ENCODE data around the gene PGGHG.
"Not testable (repeated sequence)": the region's sequence is repeated elsewhere in the genome, so short reads cannot be mapped to it uniquely, and the experiment has no call there.

Gene PGGHG

DNA sequence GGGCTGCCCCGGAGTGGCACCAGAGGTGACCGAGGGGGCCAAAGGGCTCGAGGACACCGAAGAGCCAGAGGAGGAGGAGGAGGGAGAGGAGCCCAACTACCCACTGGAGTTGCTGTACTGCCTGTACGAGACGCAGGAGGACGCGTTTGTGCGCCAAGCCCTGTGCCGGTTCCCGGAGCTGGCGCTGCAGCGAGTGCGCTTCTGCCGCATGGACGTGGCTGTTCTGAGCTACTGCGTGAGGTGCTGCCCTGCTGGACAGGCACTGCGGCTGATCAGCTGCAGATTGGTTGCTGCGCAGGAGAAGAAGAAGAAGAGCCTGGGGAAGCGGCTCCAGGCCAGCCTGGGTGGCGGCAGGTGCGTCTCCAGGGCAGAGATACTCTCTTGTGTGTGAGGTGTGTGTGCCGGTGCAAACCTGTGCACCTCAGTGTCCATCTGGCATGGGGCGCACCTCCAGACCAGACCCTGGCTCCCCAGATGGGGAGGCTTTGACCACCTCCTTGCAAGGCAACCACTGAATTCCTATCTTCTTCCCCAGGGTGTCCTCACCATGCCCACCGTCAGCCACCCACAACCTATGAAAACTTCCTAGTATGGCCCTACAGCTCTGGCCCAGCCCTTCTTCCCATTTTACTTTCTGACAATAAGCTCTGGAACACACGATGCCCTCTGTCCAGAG, 7.3 kb upstream of the PGGHG start:
- H3K27me3 ChIP-seq (ENCODE audit: control insufficient read depth, insufficient read depth, low read length): peaks cover 67% of the 10 kb centered on the region
- no peaks in the 10 kb centered on the region for H3K9me3 ChIP-seq (replicated peaks; ENCODE audit: low read length)
- H3K4me3 ChIP-seq (ENCODE audit: low read length): no peak overlapping the region
- H3K4me1 ChIP-seq (ENCODE audit: control insufficient read depth, insufficient read depth, low read length): no peaks in the 10 kb centered on the region
- no peak overlapping the region for H3K9ac ChIP-seq (ENCODE audit: low read depth, low read length)
- H3K4me2 ChIP-seq (ENCODE audit: low read length): no peak overlapping the region
- no peaks in the 10 kb centered on the region for H3K36me3 ChIP-seq (ENCODE audit: insufficient read depth, low read length)

DNA sequence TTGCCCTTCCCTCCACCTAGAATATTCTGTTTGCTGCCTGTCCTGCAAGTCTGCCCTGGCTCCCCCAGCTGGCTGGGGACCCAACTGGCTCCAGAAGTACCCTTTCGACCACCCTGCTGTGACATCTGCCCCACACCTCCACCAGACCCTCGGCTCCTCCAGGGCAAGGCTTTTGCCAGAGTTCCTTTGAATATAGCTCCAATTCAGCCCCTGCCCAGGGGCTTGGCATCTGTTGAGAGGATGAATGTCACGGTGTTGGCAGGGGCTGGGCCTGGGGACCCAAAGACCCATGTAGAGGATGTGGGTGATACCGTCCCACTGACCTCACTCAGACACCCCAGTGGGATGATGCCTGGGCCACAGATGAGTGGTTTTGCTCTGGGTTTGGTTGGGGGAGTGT, 6.8 kb upstream of the PGGHG start:
- H3K4me3 ChIP-seq (ENCODE audit: low read length): no peak overlapping the region
- H3K36me3 ChIP-seq (ENCODE audit: insufficient read depth, low read length): no peaks in the 10 kb centered on the region
- H3K4me1 ChIP-seq (ENCODE audit: control insufficient read depth, insufficient read depth, low read length): no peaks in the 10 kb centered on the region
- no peak overlapping the region for H3K9ac ChIP-seq (ENCODE audit: low read depth, low read length)
- peaks cover 65% of the 10 kb centered on the region for H3K27me3 ChIP-seq (ENCODE audit: control insufficient read depth, insufficient read depth, low read length)
- no peak overlapping the region for H3K4me2 ChIP-seq (ENCODE audit: low read length)
- no peaks in the 10 kb centered on the region for H3K9me3 ChIP-seq (replicated peaks; ENCODE audit: low read length)

- H3K36me3 ChIP-seq (ENCODE audit: insufficient read depth, low read length): no peaks in the 10 kb centered on the region
- no peak overlapping the region for H3K9ac ChIP-seq (ENCODE audit: low read depth, low read length)
- no peaks in the 10 kb centered on the region for H3K4me1 ChIP-seq (ENCODE audit: control insufficient read depth, insufficient read depth, low read length)
- H3K9me3 ChIP-seq (replicated peaks; ENCODE audit: low read length): no peaks in the 10 kb centered on the region
- no peak overlapping the region for H3K4me3 ChIP-seq (ENCODE audit: low read length)
- no peak overlapping the region for H3K4me2 ChIP-seq (ENCODE audit: low read length)
- peaks cover 67% of the 10 kb centered on the region for H3K27me3 ChIP-seq (ENCODE audit: control insufficient read depth, insufficient read depth, low read length)
Observed at GRCh38 chr11:282630-283360, 6.1 kb upstream of the PGGHG start.

DNA sequence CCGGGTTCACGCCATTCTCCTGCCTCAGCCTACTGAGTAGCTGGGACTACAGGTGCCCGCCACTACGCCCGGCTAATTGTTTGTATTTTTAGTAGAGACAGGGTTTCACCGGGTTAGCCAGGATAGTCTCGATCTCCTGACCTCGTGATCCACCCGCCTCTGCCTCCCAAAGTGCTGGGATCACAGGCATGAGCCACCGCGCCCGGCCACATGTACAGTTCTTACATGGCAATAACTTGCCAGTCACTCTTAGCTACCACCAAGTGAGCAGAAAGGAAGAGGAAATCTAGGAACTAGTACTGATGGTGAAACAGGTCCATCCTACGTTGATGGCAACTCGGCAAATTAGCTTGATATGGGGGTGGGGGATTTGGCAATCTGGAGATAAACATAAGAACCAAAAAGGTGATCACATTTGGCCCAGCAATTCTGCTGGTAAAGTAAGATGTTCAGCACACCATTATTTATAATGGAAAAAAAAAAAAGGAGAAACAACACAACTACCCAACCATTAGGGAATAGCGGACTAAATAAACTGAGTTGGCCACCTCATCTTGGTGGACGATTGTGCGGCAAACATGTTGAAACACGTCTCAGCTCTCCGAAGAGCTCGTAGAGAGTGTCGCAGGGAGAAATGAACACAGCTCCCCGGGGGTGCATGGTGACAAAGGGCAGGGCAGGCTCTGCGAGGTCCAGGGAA, 5.4 kb upstream of the PGGHG start:
- Histone ChIP-seq H3K4me3 (ENCODE audit: low read length) (no peak overlapping the region), H3K9ac (ENCODE audit: low read depth, low read length) (no peak overlapping the region), H3K4me1 (ENCODE audit: control insufficient read depth, insufficient read depth, low read length) (peaks cover 6% of the 10 kb centered on the region), H3K27me3 (ENCODE audit: control insufficient read depth, insufficient read depth, low read length) (peaks cover 67% of the 10 kb centered on the region), H3K9me3 (replicated peaks; ENCODE audit: low read length) (no peaks in the 10 kb centered on the region), H3K4me2 (ENCODE audit: low read length) (no peak overlapping the region), H3K36me3 (ENCODE audit: insufficient read depth, low read length) (no peaks in the 10 kb centered on the region)

GRCh38 chr11:284105-285020, 4.6 kb upstream of the PGGHG start:
- Histone ChIP-seq H3K36me3 (ENCODE audit: insufficient read depth, low read length) (no peaks in the 10 kb centered on the region), H3K9ac (ENCODE audit: low read depth, low read length) (no peak overlapping the region), H3K4me3 (ENCODE audit: low read length) (no peak overlapping the region), H3K27me3 (ENCODE audit: control insufficient read depth, insufficient read depth, low read length) (peaks cover 61% of the 10 kb centered on the region), H3K4me2 (ENCODE audit: low read length) (no peak overlapping the region), H3K4me1 (ENCODE audit: control insufficient read depth, insufficient read depth, low read length) (peaks cover 6% of the 10 kb centered on the region), H3K9me3 (replicated peaks; ENCODE audit: low read length) (no peaks in the 10 kb centered on the region)

DNA sequence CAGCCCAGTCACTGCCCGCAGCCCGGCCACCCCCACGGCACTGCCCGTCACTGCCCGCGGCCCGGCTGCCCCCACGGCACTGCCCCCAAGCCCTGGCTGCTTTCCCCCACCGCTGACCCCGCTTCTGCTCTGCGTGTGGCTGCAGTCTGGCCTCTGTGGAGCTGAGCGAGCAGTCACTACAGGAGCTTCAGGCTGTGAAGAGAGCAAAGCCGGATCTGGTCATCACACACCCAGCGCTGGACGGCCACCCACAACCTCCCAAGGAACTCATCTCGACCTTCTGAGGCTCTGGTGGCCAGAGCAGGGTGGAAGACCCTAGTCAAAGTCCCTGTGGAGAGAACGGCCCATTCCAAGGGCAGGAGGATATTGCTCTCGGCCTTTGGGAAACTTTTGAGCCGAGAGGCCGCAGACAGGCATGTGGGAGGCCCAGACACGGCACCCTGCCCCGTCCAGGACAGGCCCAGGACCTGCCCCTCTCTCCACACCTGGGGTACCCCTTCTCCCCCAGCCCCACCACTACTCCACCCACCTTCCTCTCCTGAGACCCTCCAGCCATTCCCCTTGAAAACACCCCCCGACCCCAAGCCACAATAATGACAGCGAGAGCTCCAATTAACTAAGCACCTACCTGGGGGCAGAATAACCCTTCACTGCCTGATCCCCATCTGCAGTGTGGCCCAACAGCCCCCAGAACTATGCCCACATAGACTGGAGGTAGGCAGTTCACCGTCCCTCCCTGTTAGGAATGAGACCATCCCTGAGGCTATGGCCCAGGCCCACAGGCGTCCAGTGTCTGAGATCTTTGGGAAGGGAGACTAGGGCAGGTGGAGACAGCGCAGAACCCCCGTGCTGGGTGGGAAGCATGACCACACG, 3.7 kb upstream of the PGGHG start:
- Histone ChIP-seq H3K4me3 (ENCODE audit: low read length) (no peak overlapping the region), H3K9me3 (replicated peaks; ENCODE audit: low read length) (no peaks in the 10 kb centered on the region), H3K27me3 (ENCODE audit: control insufficient read depth, insufficient read depth, low read length) (peaks cover 52% of the 10 kb centered on the region), H3K4me1 (ENCODE audit: control insufficient read depth, insufficient read depth, low read length) (peaks cover 6% of the 10 kb centered on the region), H3K4me2 (ENCODE audit: low read length) (no peak overlapping the region), H3K36me3 (ENCODE audit: insufficient read depth, low read length) (no peaks in the 10 kb centered on the region), H3K9ac (ENCODE audit: low read depth, low read length) (no peak overlapping the region)

DNA sequence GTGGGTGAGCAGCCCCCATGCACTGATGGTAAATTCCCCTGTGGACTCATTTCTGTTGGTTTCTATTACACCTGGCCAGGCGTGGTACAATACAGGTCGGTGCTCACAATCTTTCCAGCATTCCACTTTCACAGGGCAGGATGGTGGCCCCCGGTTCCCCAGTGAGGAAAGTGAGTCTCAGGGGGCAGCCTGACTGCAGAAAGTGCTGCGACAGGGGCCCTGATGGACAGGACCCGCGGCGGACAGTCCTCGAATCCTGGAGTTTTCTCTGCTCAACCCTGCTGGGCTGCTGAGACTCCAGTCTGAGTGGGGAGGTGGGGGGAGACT, 3.1 kb upstream of the PGGHG start:
- H3K9me3 ChIP-seq (replicated peaks; ENCODE audit: low read length): no peaks in the 10 kb centered on the region
- peaks cover 6% of the 10 kb centered on the region for H3K4me1 ChIP-seq (ENCODE audit: control insufficient read depth, insufficient read depth, low read length)
- H3K36me3 ChIP-seq (ENCODE audit: insufficient read depth, low read length): no peaks in the 10 kb centered on the region
- no peak overlapping the region for H3K4me2 ChIP-seq (ENCODE audit: low read length)
- H3K27me3 ChIP-seq (ENCODE audit: control insufficient read depth, insufficient read depth, low read length): peaks cover 46% of the 10 kb centered on the region
- H3K9ac ChIP-seq (ENCODE audit: low read depth, low read length): no peak overlapping the region
- no peak overlapping the region for H3K4me3 ChIP-seq (ENCODE audit: low read length)

GRCh38 chr11:286977-287820, 1.7 kb upstream of the PGGHG start:
- H3K36me3 ChIP-seq (ENCODE audit: insufficient read depth, low read length); H3K4me1 ChIP-seq (ENCODE audit: control insufficient read depth, insufficient read depth, low read length); H3K9me3 ChIP-seq (replicated peaks; ENCODE audit: low read length); H3K9ac ChIP-seq (ENCODE audit: low read depth, low read length); H3K4me3 ChIP-seq (ENCODE audit: low read length); H3K4me2 ChIP-seq (ENCODE audit: low read length): not testable (repeated sequence)
- H3K27me3 ChIP-seq (ENCODE audit: control insufficient read depth, insufficient read depth, low read length): peaks cover 33% of the 10 kb centered on the region

GRCh38 chr11:287821-288477, 977 bp upstream of the PGGHG start:
- Histone ChIP-seq H3K9ac (ENCODE audit: low read depth, low read length) (peak overlapping the region; percentile 25), H3K36me3 (ENCODE audit: insufficient read depth, low read length) (no peaks in the 10 kb centered on the region), H3K4me3 (ENCODE audit: low read length) (peak overlapping the region; percentile 64), H3K4me2 (ENCODE audit: low read length) (peak overlapping the region; percentile 85), H3K4me1 (ENCODE audit: control insufficient read depth, insufficient read depth, low read length) (peaks cover 6% of the 10 kb centered on the region), H3K9me3 (replicated peaks; ENCODE audit: low read length) (no peaks in the 10 kb centered on the region), H3K27me3 (ENCODE audit: control insufficient read depth, insufficient read depth, low read length) (peaks cover 25% of the 10 kb centered on the region)

GRCh38 chr11:289398-289711, 429 bp downstream of the PGGHG start:
- Histone ChIP-seq H3K9me3 (replicated peaks; ENCODE audit: low read length) (no peaks in the 10 kb centered on the region), H3K4me3 (ENCODE audit: low read length) (no peak overlapping the region), H3K27me3 (ENCODE audit: control insufficient read depth, insufficient read depth, low read length) (peaks cover 17% of the 10 kb centered on the region), H3K9ac (ENCODE audit: low read depth, low read length) (no peak overlapping the region), H3K4me2 (ENCODE audit: low read length) (peak overlapping the region; percentile 29), H3K4me1 (ENCODE audit: control insufficient read depth, insufficient read depth, low read length) (peaks cover 6% of the 10 kb centered on the region), H3K36me3 (ENCODE audit: insufficient read depth, low read length) (no peaks in the 10 kb centered on the region)
